Colonic mucosa (tissue), 4 donors: Measurements from ENCODE around the gene ZBTB39. TPM values are rescaled to one million over a fixed set of nuclear protein-coding genes. Genes with fewer than 3 reads are reported as not detected.

Experiments
- DNase-seq: peaks from one replicate; pipeline ENCODE4 v3.0.0-alpha.2; 2020
- H3K27ac ChIP-seq: fragments of 200-600 bp; one replicate; pipeline ENCODE4 v1.8.0; 2021
- H3K27me3 ChIP-seq: fragments of 200-600 bp; one replicate; pipeline ENCODE4 v1.8.0; 2021
- H3K36me3 ChIP-seq: fragments of 200-600 bp; one replicate; pipeline ENCODE4 v1.8.0; 2021
- H3K4me1 ChIP-seq: fragments of 200-600 bp; one replicate; pipeline ENCODE4 v1.8.0; 2021; ENCODE audit warnings: mild to moderate bottlenecking
- H3K4me3 ChIP-seq: fragments of 200-600 bp; one replicate; pipeline ENCODE4 v1.8.0; 2021
- H3K9ac ChIP-seq, 2 donors: one replicate each; pipeline ENCODE4 v1.7.0; 2013; ENCODE audit warnings: control low read depth in 2 of 2, low read depth in 2 of 2, low read length in 2 of 2
- H3K9me3 ChIP-seq: fragments of 200-600 bp; one replicate; pipeline ENCODE4 v1.8.0; 2021
- intact Hi-C: fragments of 100-400 bp; cut with DNase I; formaldehyde crosslinking; loops from one replicate; pipeline ENCODE4 v1.14.1; 2022
- total RNA-seq, 2 donors: library from RNA; stranded (reverse); fragmentation: NEBNext Ultra II Directional in 1 of 2; extraction: Animal tissue kit (Norgen Biotek cat#: 25700) in 1 of 2; gene quantifications; one replicate each; pipeline ENCODE4 v1.2.1, GENCODE V29; 2021
- TF ChIP-seq, protein P1 (sequence below): fragments of 200-600 bp; IDR thresholded peaks from one replicate; pipeline ENCODE4 v1.8.0; 2022; ENCODE audit warnings: antibody characterized with exemption, mild to moderate bottlenecking
- donor health status: healthy.
- donor health status: DM: no; HTN: no; CAD: no.
- donor health status: DM: no; HTN: no; CAD: no.

Gene ZBTB39
- total RNA-seq, 2 donors from 2014 or later = 3.7 to 5.7 TPM

DNA sequence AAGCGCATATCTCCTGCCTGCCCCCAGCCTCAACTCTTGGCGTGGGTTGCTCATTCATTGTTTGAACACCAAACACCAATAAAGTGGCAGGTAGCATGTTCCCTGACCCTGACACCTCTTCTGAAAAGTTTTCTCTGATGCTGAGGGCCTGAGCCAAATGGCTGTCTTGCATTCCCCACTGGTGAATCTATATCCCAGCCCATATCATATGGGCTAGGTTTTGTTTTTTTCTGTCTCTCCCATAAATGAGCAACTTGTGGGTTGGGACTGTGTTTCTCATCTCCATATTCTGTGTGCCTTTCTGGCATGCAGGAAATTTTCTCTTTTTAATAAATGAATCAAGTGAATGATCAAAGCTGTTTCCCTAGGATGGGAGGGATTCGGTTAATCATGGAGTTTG lies 38.5 kb upstream of the ZBTB39 start:
- no peak overlapping the region for H3K27ac ChIP-seq
- H3K27me3 ChIP-seq = no peaks in the 10 kb centered on the region
- no peaks in the 10 kb centered on the region for H3K9me3 ChIP-seq
- H3K4me3 ChIP-seq = no peak overlapping the region
- TF ChIP-seq, protein P1, sequence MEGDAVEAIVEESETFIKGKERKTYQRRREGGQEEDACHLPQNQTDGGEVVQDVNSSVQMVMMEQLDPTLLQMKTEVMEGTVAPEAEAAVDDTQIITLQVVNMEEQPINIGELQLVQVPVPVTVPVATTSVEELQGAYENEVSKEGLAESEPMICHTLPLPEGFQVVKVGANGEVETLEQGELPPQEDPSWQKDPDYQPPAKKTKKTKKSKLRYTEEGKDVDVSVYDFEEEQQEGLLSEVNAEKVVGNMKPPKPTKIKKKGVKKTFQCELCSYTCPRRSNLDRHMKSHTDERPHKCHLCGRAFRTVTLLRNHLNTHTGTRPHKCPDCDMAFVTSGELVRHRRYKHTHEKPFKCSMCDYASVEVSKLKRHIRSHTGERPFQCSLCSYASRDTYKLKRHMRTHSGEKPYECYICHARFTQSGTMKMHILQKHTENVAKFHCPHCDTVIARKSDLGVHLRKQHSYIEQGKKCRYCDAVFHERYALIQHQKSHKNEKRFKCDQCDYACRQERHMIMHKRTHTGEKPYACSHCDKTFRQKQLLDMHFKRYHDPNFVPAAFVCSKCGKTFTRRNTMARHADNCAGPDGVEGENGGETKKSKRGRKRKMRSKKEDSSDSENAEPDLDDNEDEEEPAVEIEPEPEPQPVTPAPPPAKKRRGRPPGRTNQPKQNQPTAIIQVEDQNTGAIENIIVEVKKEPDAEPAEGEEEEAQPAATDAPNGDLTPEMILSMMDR = no peak
- intact Hi-C loops = no loop called here
- no peak overlapping the region for H3K9ac ChIP-seq
- H3K4me1 ChIP-seq = peaks cover 3% of the 10 kb centered on the region
- no peaks in the 10 kb centered on the region for H3K36me3 ChIP-seq
- DNase-seq = no peak

DNA sequence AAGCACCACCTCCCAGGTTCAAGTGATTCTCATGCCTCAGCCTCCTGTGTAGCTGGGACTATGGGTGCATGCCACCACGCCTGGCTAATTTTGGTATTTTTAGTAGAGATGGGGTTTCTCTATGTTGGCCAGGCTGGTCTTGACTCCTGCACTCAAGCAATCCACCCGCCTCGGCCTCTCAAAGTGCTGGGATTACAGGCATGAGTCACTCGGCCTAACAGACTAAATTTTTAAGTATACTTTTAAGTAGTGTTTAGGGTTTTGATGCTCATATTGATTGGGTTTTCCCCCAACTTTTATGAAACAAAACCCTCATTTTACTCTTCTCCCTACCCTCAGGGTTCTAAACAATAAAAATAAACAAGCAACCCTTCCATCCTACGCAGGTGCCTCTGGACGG lies 38.1 kb upstream of the ZBTB39 start:
- Histone ChIP-seq H3K4me3 (no peak overlapping the region), H3K36me3 (no peaks in the 10 kb centered on the region), H3K9me3 (no peaks in the 10 kb centered on the region), H3K9ac (no peak overlapping the region), H3K4me1 (peaks cover 3% of the 10 kb centered on the region), H3K27me3 (no peaks in the 10 kb centered on the region), H3K27ac (no peak overlapping the region)
- intact Hi-C loops = no loop called here
- DNase-seq = no peak
- TF ChIP-seq, protein P1 = no peak

DNA sequence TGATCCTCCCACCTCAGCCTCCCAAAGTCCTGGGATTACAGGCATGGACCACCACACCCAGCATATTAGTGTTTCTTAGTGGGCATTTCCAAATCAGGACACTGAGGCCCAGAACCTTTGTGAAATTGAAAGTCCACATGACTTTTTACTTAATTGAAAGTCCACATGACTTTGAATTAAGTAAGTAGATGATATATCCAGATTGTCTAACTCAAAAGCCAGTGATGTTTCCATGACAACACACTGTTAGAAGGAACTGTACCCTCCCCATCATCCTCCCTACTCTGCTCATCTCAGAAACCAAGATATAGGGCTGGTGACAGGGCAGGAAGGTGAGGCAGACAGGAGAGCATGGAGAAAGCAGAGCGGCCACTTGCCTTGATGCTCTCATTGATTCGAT lies 36.3 kb upstream of the ZBTB39 start:
- TF ChIP-seq, protein P1 = no peak
- H3K27ac ChIP-seq = no peak overlapping the region
- intact Hi-C loops = no loop called here
- H3K9me3 ChIP-seq = no peaks in the 10 kb centered on the region
- DNase-seq = no peak
- no peak overlapping the region for H3K9ac ChIP-seq
- H3K4me1 ChIP-seq = peaks cover 1% of the 10 kb centered on the region
- H3K4me3 ChIP-seq = no peak overlapping the region
- no peaks in the 10 kb centered on the region for H3K27me3 ChIP-seq
- no peaks in the 10 kb centered on the region for H3K36me3 ChIP-seq

DNA sequence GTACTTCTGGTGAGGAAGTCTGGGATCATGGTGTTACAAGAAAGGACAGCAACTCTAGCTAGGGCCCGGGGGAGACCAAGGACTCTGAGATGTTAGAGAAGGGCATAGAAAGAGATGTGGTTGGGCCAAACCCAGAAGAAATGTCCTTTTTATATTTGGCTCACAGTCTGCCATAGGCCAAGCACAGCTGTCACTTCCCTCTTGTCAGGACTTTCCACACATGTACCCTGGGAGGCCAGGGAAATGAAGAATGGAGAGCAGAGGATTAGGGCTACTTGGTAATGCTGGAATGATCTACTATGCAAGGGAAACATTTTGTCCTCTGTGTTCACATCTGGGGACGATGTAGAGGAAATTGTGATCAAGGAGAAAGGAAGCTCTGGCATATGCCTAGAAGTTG lies 34.4 kb upstream of the ZBTB39 start:
- Histone ChIP-seq H3K9me3 (no peaks in the 10 kb centered on the region), H3K4me3 (no peak overlapping the region), H3K27ac (no peak overlapping the region), H3K4me1 (no peaks in the 10 kb centered on the region), H3K27me3 (no peaks in the 10 kb centered on the region), H3K9ac (no peak overlapping the region), H3K36me3 (no peaks in the 10 kb centered on the region)
- intact Hi-C loops = no loop called here
- TF ChIP-seq, protein P1 = no peak
- no peak for DNase-seq

DNA sequence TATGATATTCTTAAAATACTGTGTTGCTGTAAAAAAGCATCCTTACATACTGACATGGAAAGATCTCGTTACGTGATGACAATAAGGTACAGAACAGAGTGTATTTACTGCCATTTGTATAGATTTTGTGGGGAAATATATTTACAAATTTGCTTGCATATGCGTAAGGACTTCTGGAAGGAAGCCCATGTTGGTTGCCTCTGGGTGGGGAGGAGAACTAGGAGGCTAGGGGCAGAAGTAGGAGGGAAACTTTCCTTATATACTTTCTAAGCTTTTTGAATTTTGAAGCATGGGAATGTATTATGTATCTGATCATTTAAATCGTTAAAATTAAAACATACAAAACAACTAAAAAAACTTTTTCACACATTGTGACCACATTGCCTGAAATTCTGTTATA lies 33.9 kb upstream of the ZBTB39 start:
- TF ChIP-seq, protein P1 = no peak
- DNase-seq = no peak
- Histone ChIP-seq H3K27me3 (no peaks in the 10 kb centered on the region), H3K9me3 (no peaks in the 10 kb centered on the region), H3K36me3 (no peaks in the 10 kb centered on the region), H3K9ac (no peak overlapping the region), H3K4me1 (no peaks in the 10 kb centered on the region), H3K27ac (no peak overlapping the region), H3K4me3 (no peak overlapping the region)
- intact Hi-C loops = no loop called here
